K562 (cell line): ENCODE data around the gene BICD1. TPM values are rescaled to one million over a fixed set of nuclear protein-coding genes. Genes with fewer than 3 reads are reported as not detected.

Source experiments
- ATAC-seq: fragments of 200-7000 bp; cut with Tn5 transposase; 3 replicates; pipeline ENCODE4 v1.9.1; 2020; ENCODE audit warnings: moderate library complexity
- BruUV-seq: library from RNA; stranded (reverse); fragments of 400-500 nt; replicated peaks from 2 replicates; lab custom pipeline; 2021; lab: Mats Ljungman, UMichigan
- CTCF ChIA-PET: fragments of 300-600 bp; formaldehyde crosslinking; extraction: SDS; loops from one replicate; lab custom pipeline; 2021; ENCODE audit warnings: low intra/inter-chr PET ratio; lab: Yijun Ruan, JAX
- POLR2A ChIA-PET: fragments of 300-600, 350-650 bp; sonication (Branson Sonifier 250); formaldehyde crosslinking; extraction: SDS; loops from one replicate; lab custom pipeline; 2021; ENCODE audit warnings: antibody characterized with exemption, inconsistent platforms; lab: Yijun Ruan, JAX
- DNase-seq, 4 experiments: peaks; one replicate each; pipeline versions ENCODE4 v3.0.0 to v3.0.0-alpha.2; 2011 to 2018; ENCODE audit warnings: low spot score in 3 of 4, mixed read lengths in 3 of 4; ENCODE audit errors: extremely low read depth in 1 of 4
- FAIRE-seq: peaks from 2 replicates; lab custom pipeline; 2011; peaks lifted over from hg19 to GRCh38; lab: Jason Lieb, UNC
- H2AFZ ChIP-seq: 2 replicates; pipeline ENCODE4 v1.6.0; 2011; ENCODE audit warnings: low read depth, low read length, control low read depth, inconsistent platforms
- H3K27ac ChIP-seq: fragments of 200-600 bp; 3 replicates; pipeline ENCODE4 v1.8.0; 2011; ENCODE audit warnings: low read depth, mild to moderate bottlenecking, control low read depth, inconsistent platforms, low read length, moderate library complexity, mixed read lengths; ENCODE audit errors: extremely low read depth
- H3K27me3 ChIP-seq, 2 experiments: fragments of 300-600 bp in 1 of 2; 2 replicates in 1 of 2; 3 replicates in 1 of 2; pipeline versions ENCODE4 v1.6.0 to v1.8.0; 2011; ENCODE audit warnings: inconsistent platforms in 2 of 2, low read length in 2 of 2, mild to moderate bottlenecking in 1 of 2, mixed read lengths in 1 of 2, moderate library complexity in 1 of 2; ENCODE audit not compliant: control insufficient read depth in 2 of 2, insufficient read depth in 2 of 2
- H3K36me3 ChIP-seq: fragments of 300-600 bp; 3 replicates; pipeline ENCODE4 v1.8.0; 2011; ENCODE audit warnings: mild to moderate bottlenecking, low read length, inconsistent platforms; ENCODE audit not compliant: control insufficient read depth, insufficient read depth
- H3K4me1 ChIP-seq, 2 experiments: fragments of 200-600 bp in 1 of 2; replicated peaks in 1 of 2; 2 replicates in 1 of 2; 3 replicates in 1 of 2; pipeline versions ENCODE4 v1.5.1 to v1.8.0; 2011; ENCODE audit warnings: inconsistent platforms in 2 of 2, low read length in 2 of 2, mild to moderate bottlenecking in 1 of 2, mixed read lengths in 1 of 2, moderate library complexity in 1 of 2; ENCODE audit not compliant: control insufficient read depth in 2 of 2, insufficient read depth in 2 of 2
- H3K4me2 ChIP-seq: 2 replicates; pipeline ENCODE4 v1.6.1; 2011; ENCODE audit warnings: low read length, control low read depth, inconsistent platforms, mixed read lengths; ENCODE audit not compliant: insufficient read depth
- H3K4me3 ChIP-seq: fragments of 200-600 bp; sonication (generic), shearing (Covaris generic); 2 replicates; pipeline ENCODE4 v1.5.1; 2016; ENCODE audit warnings: control low read depth, inconsistent platforms
- H3K79me2 ChIP-seq: fragments of 200-600 bp; 3 replicates; pipeline ENCODE4 v1.8.0; 2011; ENCODE audit warnings: low read length, inconsistent platforms; ENCODE audit not compliant: control insufficient read depth, insufficient read depth
- H3K9ac ChIP-seq, 2 experiments: 2 replicates each; pipeline versions ENCODE4 v1.6.0 to v1.6.1; 2011; ENCODE audit warnings: low read depth in 2 of 2, low read length in 2 of 2, control low read depth in 1 of 2, inconsistent platforms in 1 of 2, mild to moderate bottlenecking in 1 of 2, mixed read lengths in 1 of 2; ENCODE audit not compliant: insufficient read depth in 1 of 2
- H3K9me1 ChIP-seq: one replicate; pipeline ENCODE4 v1.6.0; 2011; ENCODE audit warnings: inconsistent platforms, mild to moderate bottlenecking, low read length, moderate library complexity; ENCODE audit not compliant: control insufficient read depth, insufficient read depth
- H3K9me3 ChIP-seq: replicated peaks from 2 replicates; pipeline ENCODE4 v1.5.1; 2011; ENCODE audit warnings: low read depth, low read length, inconsistent platforms; ENCODE audit not compliant: control insufficient read depth, insufficient read depth
- H4K20me1 ChIP-seq: replicated peaks from 2 replicates; pipeline ENCODE4 v1.6.1; 2011; ENCODE audit warnings: low read length, inconsistent platforms, mixed read lengths; ENCODE audit not compliant: control insufficient read depth, insufficient read depth
- SMC3 ChIP-seq: conservative IDR thresholded peaks from 2 replicates; pipeline ENCODE4 v1.6.1; 2011; ENCODE audit warnings: low read depth, low read length, improper control_type of control experiment; ENCODE audit not compliant: insufficient read depth
- SRSF7 ChIP-seq: fragments of 200-400 bp; formaldehyde crosslinking; optimal IDR thresholded peaks from 2 replicates; pipeline ENCODE3; 2017; ENCODE audit warnings: mild to moderate bottlenecking, low read depth, low read length
- ZNF780A ChIP-seq: fragments of 250-450 bp; sonication (Bioruptor Pico); IDR thresholded peaks from 2 replicates; pipeline ENCODE4 v1.5.0; 2021; ENCODE audit warnings: mild to moderate bottlenecking
- WGBS: fragments of 100-300 bp; shearing (Covaris generic); methylation state at CpG from one replicate; pipeline ENCODE4 v1.1.6; 2016; ENCODE audit warnings: low coverage, mixed read lengths; ENCODE audit not compliant: insufficient coverage; ENCODE audit errors: missing lambda C conversion rate; 5-methylcytosine and 5-hydroxymethylcytosine counted together
- in situ Hi-C: fragments of 300-500 bp; cut with MboI; formaldehyde crosslinking; loops from 4 replicates; pipeline ENCODE4 v1.15.0; 2018; ENCODE audit warnings: inconsistent platforms, mixed read lengths
- intact Hi-C: fragments of 100-400 bp; cut with micrococcal nuclease; formaldehyde crosslinking; loops from 2 replicates; pipeline ENCODE4 v1.14.2; 2022
- polyA plus RNA-seq, 8 experiments: library from polyadenylated mRNA; depleted of rRNA in 4 of 8; stranded (reverse) in 5 of 8; unstranded in 3 of 8; fragments of >200 nt; fragmentation: Nextera tagmentation in 2 of 8; fragmentation: Illumina TruSeq in 1 of 8; extraction: Ambion mirVana in 2 of 8; extraction: Trizol in 1 of 8; gene quantifications; 2 replicates each; pipeline versions ENCODE4 v1.2.1 to v1.2.3, GENCODE V29; 2011 to 2014; ENCODE audit warnings: inconsistent platforms in 1 of 8, missing spikeins in 1 of 8
- total RNA-seq, 7 experiments: library from RNA; depleted of rRNA in 6 of 7; stranded (reverse); fragments of >200 nt in 6 of 7; fragmentation: Illumina TruSeq in 2 of 7; extraction: Trizol in 2 of 7; gene quantifications; 2 replicates each; pipeline versions ENCODE4 v1.2.1 to v1.2.3, GENCODE V29; 2011 to 2021; ENCODE audit warnings: low replicate concordance in 1 of 7
- TF ChIP-seq, protein P1 (sequence below): IDR thresholded peaks from 3 replicates; pipeline ENCODE4 v1.6.1; 2011; ENCODE audit warnings: borderline replicate concordance, mild to moderate bottlenecking, moderate library complexity; ENCODE audit not compliant: insufficient read length; ENCODE audit errors: extremely low read depth
- TF ChIP-seq, protein P2 (sequence below): sonication (generic); formaldehyde crosslinking; IDR thresholded peaks from 2 replicates; pipeline ENCODE4 v1.8.0; 2022; ENCODE audit warnings: mild to moderate bottlenecking, missing genetic modification reagents

Gene BICD1
- total and polyA plus RNA-seq, 9 of the 15 experiments (the other 6 are each of a cell fraction or from before 2014, with no cell fraction given): 3.5 to 21.1 (median 12.5) TPM

- TF ChIP-seq, protein P1, sequence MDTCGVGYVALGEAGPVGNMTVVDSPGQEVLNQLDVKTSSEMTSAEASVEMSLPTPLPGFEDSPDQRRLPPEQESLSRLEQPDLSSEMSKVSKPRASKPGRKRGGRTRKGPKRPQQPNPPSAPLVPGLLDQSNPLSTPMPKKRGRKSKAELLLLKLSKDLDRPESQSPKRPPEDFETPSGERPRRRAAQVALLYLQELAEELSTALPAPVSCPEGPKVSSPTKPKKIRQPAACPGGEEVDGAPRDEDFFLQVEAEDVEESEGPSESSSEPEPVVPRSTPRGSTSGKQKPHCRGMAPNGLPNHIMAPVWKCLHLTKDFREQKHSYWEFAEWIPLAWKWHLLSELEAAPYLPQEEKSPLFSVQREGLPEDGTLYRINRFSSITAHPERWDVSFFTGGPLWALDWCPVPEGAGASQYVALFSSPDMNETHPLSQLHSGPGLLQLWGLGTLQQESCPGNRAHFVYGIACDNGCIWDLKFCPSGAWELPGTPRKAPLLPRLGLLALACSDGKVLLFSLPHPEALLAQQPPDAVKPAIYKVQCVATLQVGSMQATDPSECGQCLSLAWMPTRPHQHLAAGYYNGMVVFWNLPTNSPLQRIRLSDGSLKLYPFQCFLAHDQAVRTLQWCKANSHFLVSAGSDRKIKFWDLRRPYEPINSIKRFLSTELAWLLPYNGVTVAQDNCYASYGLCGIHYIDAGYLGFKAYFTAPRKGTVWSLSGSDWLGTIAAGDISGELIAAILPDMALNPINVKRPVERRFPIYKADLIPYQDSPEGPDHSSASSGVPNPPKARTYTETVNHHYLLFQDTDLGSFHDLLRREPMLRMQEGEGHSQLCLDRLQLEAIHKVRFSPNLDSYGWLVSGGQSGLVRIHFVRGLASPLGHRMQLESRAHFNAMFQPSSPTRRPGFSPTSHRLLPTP: no peak
- TF ChIP-seq, protein P2, sequence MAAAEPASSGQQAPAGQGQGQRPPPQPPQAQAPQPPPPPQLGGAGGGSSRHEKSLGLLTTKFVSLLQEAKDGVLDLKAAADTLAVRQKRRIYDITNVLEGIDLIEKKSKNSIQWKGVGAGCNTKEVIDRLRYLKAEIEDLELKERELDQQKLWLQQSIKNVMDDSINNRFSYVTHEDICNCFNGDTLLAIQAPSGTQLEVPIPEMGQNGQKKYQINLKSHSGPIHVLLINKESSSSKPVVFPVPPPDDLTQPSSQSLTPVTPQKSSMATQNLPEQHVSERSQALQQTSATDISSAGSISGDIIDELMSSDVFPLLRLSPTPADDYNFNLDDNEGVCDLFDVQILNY (CRISPR knock-in tag): no peak
- no peak for TF ChIP-seq ZNF780A
Measured at GRCh38 chr12:32089156-32089555, 17.5 kb upstream of the BICD1 start (continued).

- TF ChIP-seq SMC3: no peak
- no peak for TF ChIP-seq SRSF7
- TF ChIP-seq, all 486 proteins: peak for 0
- whole genome bisulfite sequencing: 25% methylated on average over 3 of the region's 3 CpGs
- Histone ChIP-seq H3K9me3 (no peaks in the 10 kb centered on the region), H3K79me2 (no peaks in the 10 kb centered on the region), H4K20me1 (no peaks in the 10 kb centered on the region), H3K27ac (no peak overlapping the region), H3K9ac (no peak overlapping the region), H3K36me3 (no peaks in the 10 kb centered on the region), H2AFZ (no peak overlapping the region; the same call in 1 of the 2 replicates), H3K4me3 (no peak overlapping the region), H3K4me1 (no peaks in the 10 kb centered on the region), H3K4me2 (no peak overlapping the region), H3K27me3 (no peaks in the 10 kb centered on the region), H3K9me1 (no peaks in the 10 kb centered on the region)
- ChIA-PET CTCF (no interaction called here), POLR2A (no interaction called here)
- no peak for ATAC-seq
- BruUV-seq: no TSS peak
- FAIRE-seq: no peak
- intact Hi-C loops (no loop called here), in situ Hi-C loops (no loop called here)
- no peak for DNase-seq
Measured at GRCh38 chr12:32089586-32089985, 17.1 kb upstream of the BICD1 start.
